HEK293 (cell line): ENCODE data around the gene DIDO1.

Experiments
- CTCF ChIA-PET: fragments of 350-600 bp; formaldehyde crosslinking; extraction: SDS; loops from one replicate; lab custom pipeline; 2021; ENCODE audit warnings: antibody characterized with exemption; lab: Yijun Ruan, JAX
- POLR2A ChIA-PET: fragments of 300-600 bp; formaldehyde crosslinking; extraction: SDS; loops from one replicate; lab custom pipeline; 2020; ENCODE audit warnings: antibody characterized with exemption, inconsistent platforms; lab: Yijun Ruan, JAX
- H3K27ac ChIP-seq: fragments of 200-500 bp; sonication (Bioruptor generic); 2 replicates; pipeline ENCODE4 v1.5.1; 2014; ENCODE audit warnings: low read depth, low read length, control low read depth, inconsistent platforms; ENCODE audit errors: extremely low read depth
- H3K36me3 ChIP-seq, 2 experiments: fragments of 200-500 bp in 1 of 2; sonication (Bioruptor generic) in 1 of 2; 1 replicate in 1 of 2; 2 replicates in 1 of 2; pipeline ENCODE4 v1.5.1; 2014 to 2017; ENCODE audit warnings: inconsistent platforms in 2 of 2, low read length in 2 of 2; ENCODE audit not compliant: control insufficient read depth in 2 of 2, insufficient read depth in 1 of 2
- H3K4me1 ChIP-seq: fragments of 200-500 bp; sonication (Bioruptor generic); 2 replicates; pipeline ENCODE4 v1.5.1; 2014; ENCODE audit warnings: mild to moderate bottlenecking, low read length, inconsistent platforms; ENCODE audit not compliant: control insufficient read depth, insufficient read depth
- H3K4me3 ChIP-seq: 2 replicates; pipeline ENCODE4 v1.5.1; 2011; ENCODE audit warnings: low read depth, mild to moderate bottlenecking, control low read depth, low read length, moderate library complexity
- H3K9me3 ChIP-seq: fragments of 200-500 bp; sonication (Bioruptor generic); 2 replicates; pipeline ENCODE4 v1.5.1; 2014; ENCODE audit warnings: low read depth, low read length, inconsistent platforms; ENCODE audit not compliant: control insufficient read depth, insufficient read depth
- ZNF112 ChIP-seq: fragments of 450-650 bp; formaldehyde crosslinking; IDR thresholded peaks from 2 replicates; pipeline ENCODE4 v1.5.0; 2017; ENCODE audit warnings: missing biosample characterization, missing genetic modification characterization
- ZNF16 ChIP-seq: fragments of 450-650 bp; formaldehyde crosslinking; IDR thresholded peaks from 2 replicates; pipeline ENCODE4 v1.5.1; 2016; ENCODE audit warnings: low read depth, missing biosample characterization, missing genetic modification characterization
- ZNF223 ChIP-seq: fragments of 450-650 bp; formaldehyde crosslinking; IDR thresholded peaks from 2 replicates; pipeline ENCODE4 v1.5.1; 2016; ENCODE audit warnings: missing biosample characterization, missing genetic modification characterization
- ZNF311 ChIP-seq: fragments of 450-650 bp; formaldehyde crosslinking; IDR thresholded peaks from 2 replicates; pipeline ENCODE4 v1.5.1; 2017; ENCODE audit warnings: missing biosample characterization, missing genetic modification characterization, borderline replicate concordance
- ZNF558 ChIP-seq: fragments of 450-650 bp; formaldehyde crosslinking; IDR thresholded peaks from 2 replicates; pipeline ENCODE4 v1.5.1; 2016; ENCODE audit warnings: missing biosample characterization, missing genetic modification characterization
- ZNF560 ChIP-seq: fragments of 450-650 bp; formaldehyde crosslinking; IDR thresholded peaks from 2 replicates; pipeline ENCODE4 v1.5.1; 2017; ENCODE audit warnings: missing biosample characterization, missing genetic modification characterization, borderline replicate concordance
- TF ChIP-seq, protein P1 (sequence below): fragments of 450-650 bp; formaldehyde crosslinking; IDR thresholded peaks from 2 replicates; pipeline ENCODE4 v1.5.1; 2016; ENCODE audit warnings: missing biosample characterization, missing genetic modification characterization, borderline replicate concordance
- TF ChIP-seq, protein P2 (sequence below): fragments of 450-650 bp; formaldehyde crosslinking; IDR thresholded peaks from 2 replicates; pipeline ENCODE4 v1.5.1; 2016; ENCODE audit warnings: missing biosample characterization, missing genetic modification characterization
- TF ChIP-seq, protein P3 (sequence below): fragments of 450-650 bp; formaldehyde crosslinking; IDR thresholded peaks from 2 replicates; pipeline ENCODE4 v1.5.1; 2016; ENCODE audit warnings: missing biosample characterization, missing genetic modification characterization, borderline replicate concordance
- TF ChIP-seq, protein P4 (sequence below): IDR thresholded peaks from 2 replicates; pipeline ENCODE4 v1.6.1; 2011; ENCODE audit warnings: mild to moderate bottlenecking, low read depth, low read length, borderline replicate concordance
- TF ChIP-seq, protein P5 (sequence below): fragments of 450-650 bp; formaldehyde crosslinking; IDR thresholded peaks from 2 replicates; pipeline ENCODE4 v1.5.1; 2016; ENCODE audit warnings: missing biosample characterization, missing genetic modification characterization
- TF ChIP-seq, protein P6 (sequence below): sonication (generic); formaldehyde crosslinking; IDR thresholded peaks from 2 replicates; pipeline ENCODE4 v1.8.1; 2022; ENCODE audit warnings: mild to moderate bottlenecking, moderate library complexity, missing genetic modification reagents

Gene DIDO1

DNA sequence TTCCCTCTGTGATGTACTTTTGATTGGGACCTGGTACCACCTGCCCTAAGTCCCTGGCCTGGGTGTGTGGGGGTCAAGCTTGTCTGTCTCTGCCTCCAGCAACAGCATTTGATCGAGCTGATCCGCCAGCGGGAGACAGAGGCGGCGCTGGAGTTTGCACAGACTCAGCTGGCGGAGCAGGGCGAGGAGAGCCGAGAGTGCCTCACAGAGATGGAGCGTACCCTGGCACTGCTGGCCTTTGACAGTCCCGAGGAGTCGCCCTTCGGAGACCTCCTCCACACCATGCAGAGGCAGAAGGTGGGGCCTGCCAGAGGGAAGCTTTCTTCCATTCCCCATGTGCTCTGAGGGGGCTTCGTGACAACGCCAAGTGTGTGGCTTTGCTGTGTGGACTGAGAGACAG lies 17.1 kb upstream of the DIDO1 start:
- H3K4me1 ChIP-seq: peaks cover 9% of the 10 kb centered on the region; the same call in 1 of the 2 replicates
- ChIA-PET POLR2A (interaction anchor here (0.7 kb wide), 1 partner anchor 45 kb away, joined by 10 read pairs; no protein-coding TSS in a partner anchor), CTCF (interaction anchor here (0.7 kb wide), 1 partner anchor 440 kb away, joined by 3 read pairs; no protein-coding TSS in a partner anchor)
- no peak overlapping the region for H3K27ac ChIP-seq
- H3K4me3 ChIP-seq: no peak overlapping the region
- peaks cover 0 to 78% of the 10 kb centered on the region in 2 experiments for H3K36me3 ChIP-seq
- TF ChIP-seq, protein P1, sequence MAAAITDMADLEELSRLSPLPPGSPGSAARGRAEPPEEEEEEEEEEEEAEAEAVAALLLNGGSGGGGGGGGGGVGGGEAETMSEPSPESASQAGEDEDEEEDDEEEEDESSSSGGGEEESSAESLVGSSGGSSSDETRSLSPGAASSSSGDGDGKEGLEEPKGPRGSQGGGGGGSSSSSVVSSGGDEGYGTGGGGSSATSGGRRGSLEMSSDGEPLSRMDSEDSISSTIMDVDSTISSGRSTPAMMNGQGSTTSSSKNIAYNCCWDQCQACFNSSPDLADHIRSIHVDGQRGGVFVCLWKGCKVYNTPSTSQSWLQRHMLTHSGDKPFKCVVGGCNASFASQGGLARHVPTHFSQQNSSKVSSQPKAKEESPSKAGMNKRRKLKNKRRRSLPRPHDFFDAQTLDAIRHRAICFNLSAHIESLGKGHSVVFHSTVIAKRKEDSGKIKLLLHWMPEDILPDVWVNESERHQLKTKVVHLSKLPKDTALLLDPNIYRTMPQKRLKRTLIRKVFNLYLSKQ (tag by site-specific recombination): no peak
- TF ChIP-seq ZNF223 (tag by site-specific recombination): no peak
- TF ChIP-seq, protein P2, sequence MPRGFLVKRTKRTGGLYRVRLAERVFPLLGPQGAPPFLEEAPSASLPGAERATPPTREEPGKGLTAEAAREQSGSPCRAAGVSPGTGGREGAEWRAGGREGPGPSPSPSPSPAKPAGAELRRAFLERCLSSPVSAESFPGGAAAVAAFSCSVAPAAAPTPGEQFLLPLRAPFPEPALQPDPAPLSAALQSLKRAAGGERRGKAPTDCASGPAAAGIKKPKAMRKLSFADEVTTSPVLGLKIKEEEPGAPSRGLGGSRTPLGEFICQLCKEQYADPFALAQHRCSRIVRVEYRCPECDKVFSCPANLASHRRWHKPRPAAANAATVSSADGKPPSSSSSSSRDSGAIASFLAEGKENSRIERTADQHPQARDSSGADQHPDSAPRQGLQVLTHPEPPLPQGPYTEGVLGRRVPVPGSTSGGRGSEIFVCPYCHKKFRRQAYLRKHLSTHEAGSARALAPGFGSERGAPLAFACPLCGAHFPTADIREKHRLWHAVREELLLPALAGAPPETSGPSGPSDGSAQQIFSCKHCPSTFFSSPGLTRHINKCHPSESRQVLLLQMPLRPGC (tag by site-specific recombination): no peak
- H3K9me3 ChIP-seq: no peaks in the 10 kb centered on the region

DNA sequence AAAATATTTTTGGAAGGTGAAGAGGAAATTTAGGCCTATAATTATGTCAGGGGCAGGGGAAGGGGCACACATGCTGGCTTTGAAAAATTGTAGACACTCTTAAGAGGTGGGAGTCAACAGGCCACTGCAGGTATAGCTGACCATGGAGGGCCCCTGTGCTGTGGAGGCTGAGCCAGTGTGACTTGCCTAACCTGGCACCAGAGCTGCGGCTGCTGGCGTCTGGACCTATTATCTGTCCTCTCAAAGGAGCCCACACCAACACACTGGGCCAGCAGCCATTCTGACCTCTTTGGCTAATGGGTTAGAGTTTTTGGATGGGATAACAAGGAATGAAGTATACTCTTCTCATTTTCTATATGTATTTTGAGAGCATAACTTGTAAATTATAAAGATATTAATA lies 16.2 kb upstream of the DIDO1 start:
- Histone ChIP-seq H3K4me3 (no peak overlapping the region), H3K9me3 (no peaks in the 10 kb centered on the region), H3K36me3 (peaks cover 0 to 68% of the 10 kb centered on the region in 2 experiments), H3K4me1 (peaks cover 9% of the 10 kb centered on the region; the same call in 1 of the 2 replicates), H3K27ac (no peak overlapping the region)
- TF ChIP-seq, protein P3, sequence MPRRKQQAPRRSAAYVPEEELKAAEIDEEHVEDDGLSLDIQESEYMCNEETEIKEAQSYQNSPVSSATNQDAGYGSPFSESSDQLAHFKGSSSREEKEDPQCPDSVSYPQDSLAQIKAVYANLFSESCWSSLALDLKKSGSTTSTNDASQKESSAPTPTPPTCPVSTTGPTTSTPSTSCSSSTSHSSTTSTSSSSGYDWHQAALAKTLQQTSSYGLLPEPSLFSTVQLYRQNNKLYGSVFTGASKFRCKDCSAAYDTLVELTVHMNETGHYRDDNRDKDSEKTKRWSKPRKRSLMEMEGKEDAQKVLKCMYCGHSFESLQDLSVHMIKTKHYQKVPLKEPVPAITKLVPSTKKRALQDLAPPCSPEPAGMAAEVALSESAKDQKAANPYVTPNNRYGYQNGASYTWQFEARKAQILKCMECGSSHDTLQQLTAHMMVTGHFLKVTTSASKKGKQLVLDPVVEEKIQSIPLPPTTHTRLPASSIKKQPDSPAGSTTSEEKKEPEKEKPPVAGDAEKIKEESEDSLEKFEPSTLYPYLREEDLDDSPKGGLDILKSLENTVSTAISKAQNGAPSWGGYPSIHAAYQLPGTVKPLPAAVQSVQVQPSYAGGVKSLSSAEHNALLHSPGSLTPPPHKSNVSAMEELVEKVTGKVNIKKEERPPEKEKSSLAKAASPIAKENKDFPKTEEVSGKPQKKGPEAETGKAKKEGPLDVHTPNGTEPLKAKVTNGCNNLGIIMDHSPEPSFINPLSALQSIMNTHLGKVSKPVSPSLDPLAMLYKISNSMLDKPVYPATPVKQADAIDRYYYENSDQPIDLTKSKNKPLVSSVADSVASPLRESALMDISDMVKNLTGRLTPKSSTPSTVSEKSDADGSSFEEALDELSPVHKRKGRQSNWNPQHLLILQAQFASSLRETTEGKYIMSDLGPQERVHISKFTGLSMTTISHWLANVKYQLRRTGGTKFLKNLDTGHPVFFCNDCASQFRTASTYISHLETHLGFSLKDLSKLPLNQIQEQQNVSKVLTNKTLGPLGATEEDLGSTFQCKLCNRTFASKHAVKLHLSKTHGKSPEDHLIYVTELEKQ (tag by site-specific recombination): no peak
- TF ChIP-seq ZNF112 (tag by site-specific recombination) (no peak), ZNF16 (tag by site-specific recombination) (no peak), ZNF311 (tag by site-specific recombination) (no peak), ZNF560 (tag by site-specific recombination) (no peak), ZNF558 (tag by site-specific recombination) (no peak)
- TF ChIP-seq, protein P4, sequence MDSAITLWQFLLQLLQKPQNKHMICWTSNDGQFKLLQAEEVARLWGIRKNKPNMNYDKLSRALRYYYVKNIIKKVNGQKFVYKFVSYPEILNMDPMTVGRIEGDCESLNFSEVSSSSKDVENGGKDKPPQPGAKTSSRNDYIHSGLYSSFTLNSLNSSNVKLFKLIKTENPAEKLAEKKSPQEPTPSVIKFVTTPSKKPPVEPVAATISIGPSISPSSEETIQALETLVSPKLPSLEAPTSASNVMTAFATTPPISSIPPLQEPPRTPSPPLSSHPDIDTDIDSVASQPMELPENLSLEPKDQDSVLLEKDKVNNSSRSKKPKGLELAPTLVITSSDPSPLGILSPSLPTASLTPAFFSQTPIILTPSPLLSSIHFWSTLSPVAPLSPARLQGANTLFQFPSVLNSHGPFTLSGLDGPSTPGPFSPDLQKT: no peak
- TF ChIP-seq, protein P5, sequence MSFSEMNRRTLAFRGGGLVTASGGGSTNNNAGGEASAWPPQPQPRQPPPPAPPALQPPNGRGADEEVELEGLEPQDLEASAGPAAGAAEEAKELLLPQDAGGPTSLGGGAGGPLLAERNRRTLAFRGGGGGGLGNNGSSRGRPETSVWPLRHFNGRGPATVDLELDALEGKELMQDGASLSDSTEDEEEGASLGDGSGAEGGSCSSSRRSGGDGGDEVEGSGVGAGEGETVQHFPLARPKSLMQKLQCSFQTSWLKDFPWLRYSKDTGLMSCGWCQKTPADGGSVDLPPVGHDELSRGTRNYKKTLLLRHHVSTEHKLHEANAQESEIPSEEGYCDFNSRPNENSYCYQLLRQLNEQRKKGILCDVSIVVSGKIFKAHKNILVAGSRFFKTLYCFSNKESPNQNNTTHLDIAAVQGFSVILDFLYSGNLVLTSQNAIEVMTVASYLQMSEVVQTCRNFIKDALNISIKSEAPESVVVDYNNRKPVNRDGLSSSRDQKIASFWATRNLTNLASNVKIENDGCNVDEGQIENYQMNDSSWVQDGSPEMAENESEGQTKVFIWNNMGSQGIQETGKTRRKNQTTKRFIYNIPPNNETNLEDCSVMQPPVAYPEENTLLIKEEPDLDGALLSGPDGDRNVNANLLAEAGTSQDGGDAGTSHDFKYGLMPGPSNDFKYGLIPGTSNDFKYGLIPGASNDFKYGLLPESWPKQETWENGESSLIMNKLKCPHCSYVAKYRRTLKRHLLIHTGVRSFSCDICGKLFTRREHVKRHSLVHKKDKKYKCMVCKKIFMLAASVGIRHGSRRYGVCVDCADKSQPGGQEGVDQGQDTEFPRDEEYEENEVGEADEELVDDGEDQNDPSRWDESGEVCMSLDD: no peak
- TF ChIP-seq, protein P6, sequence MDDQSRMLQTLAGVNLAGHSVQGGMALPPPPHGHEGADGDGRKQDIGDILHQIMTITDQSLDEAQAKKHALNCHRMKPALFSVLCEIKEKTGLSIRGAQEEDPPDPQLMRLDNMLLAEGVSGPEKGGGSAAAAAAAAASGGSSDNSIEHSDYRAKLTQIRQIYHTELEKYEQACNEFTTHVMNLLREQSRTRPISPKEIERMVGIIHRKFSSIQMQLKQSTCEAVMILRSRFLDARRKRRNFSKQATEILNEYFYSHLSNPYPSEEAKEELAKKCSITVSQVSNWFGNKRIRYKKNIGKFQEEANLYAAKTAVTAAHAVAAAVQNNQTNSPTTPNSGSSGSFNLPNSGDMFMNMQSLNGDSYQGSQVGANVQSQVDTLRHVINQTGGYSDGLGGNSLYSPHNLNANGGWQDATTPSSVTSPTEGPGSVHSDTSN (CRISPR knock-in tag): no peak
- CTCF ChIA-PET: no interaction called here
- POLR2A ChIA-PET: no interaction called here
